CD14-positive monocyte (primary cell): ENCODE measurements around the gene CPT2. TPM values are rescaled to one million over a fixed set of nuclear protein-coding genes. Genes with fewer than 3 reads are reported as not detected.

ENCODE experiments used
- DNase-seq, 3 donors: peaks; one replicate each; pipeline ENCODE4 v3.0.0-alpha.2; 2011 to 2022
- H2AFZ ChIP-seq: 2 replicates; pipeline ENCODE4 v1.6.0; 2012; ENCODE audit warnings: mild to moderate bottlenecking, low read depth, low read length, inconsistent platforms; ENCODE audit not compliant: insufficient read depth, poor library complexity, severe bottlenecking
- H3K27ac ChIP-seq, 2 donors: 1 replicate in 1 of 2; 2 replicates in 1 of 2; pipeline ENCODE4 v1.5.1; 2012 to 2013; ENCODE audit warnings: low read length in 2 of 2, control low read depth in 1 of 2, inconsistent platforms in 1 of 2, low read depth in 1 of 2, mild to moderate bottlenecking in 1 of 2
- H3K27me3 ChIP-seq, 2 donors: one replicate each; pipeline versions ENCODE4 v1.6.0 to v1.6.1; 2011 to 2013; ENCODE audit warnings: low read length in 2 of 2; ENCODE audit not compliant: control insufficient read depth in 2 of 2, insufficient read depth in 2 of 2
- H3K36me3 ChIP-seq, 2 donors: replicated peaks in 1 of 2; 1 replicate in 1 of 2; 2 replicates in 1 of 2; pipeline versions ENCODE4 v1.5.1 to v1.6.1; 2012 to 2013; ENCODE audit warnings: low read length in 2 of 2, control low read depth in 1 of 2, inconsistent platforms in 1 of 2, mild to moderate bottlenecking in 1 of 2; ENCODE audit not compliant: insufficient read depth in 2 of 2, control insufficient read depth in 1 of 2
- H3K4me1 ChIP-seq, 2 donors: 1 replicate in 1 of 2; 2 replicates in 1 of 2; pipeline versions ENCODE4 v1.5.1 to v1.6.1; 2012 to 2013; ENCODE audit warnings: low read length in 2 of 2, control low read depth in 1 of 2, inconsistent platforms in 1 of 2, mild to moderate bottlenecking in 1 of 2, moderate library complexity in 1 of 2; ENCODE audit not compliant: insufficient read depth in 2 of 2, control insufficient read depth in 1 of 2
- H3K4me2 ChIP-seq: replicated peaks from 2 replicates; pipeline ENCODE3; 2012; ENCODE audit warnings: low read length, moderate library complexity, mild to moderate bottlenecking; ENCODE audit not compliant: poor library complexity, severe bottlenecking; ENCODE audit errors: extremely low read depth
- H3K4me3 ChIP-seq, 3 experiments: fragments of 200-600 bp in 1 of 3; sonication (generic) in 1 of 3; replicated peaks in 1 of 3; 1 replicate in 2 of 3; 2 replicates in 1 of 3; pipeline ENCODE4 v1.5.1; 2011 to 2013; ENCODE audit warnings: low read length in 3 of 3, mild to moderate bottlenecking in 3 of 3, control low read depth in 2 of 3, low read depth in 2 of 3, inconsistent platforms in 1 of 3, moderate library complexity in 1 of 3
- H3K79me2 ChIP-seq: 2 replicates; pipeline ENCODE4 v1.6.0; 2012; ENCODE audit warnings: mild to moderate bottlenecking, control low read depth, inconsistent platforms, low read length, moderate library complexity; ENCODE audit not compliant: insufficient read depth
- H3K9ac ChIP-seq: 2 replicates; pipeline ENCODE4 v1.6.0; 2017; ENCODE audit warnings: low read length, mild to moderate bottlenecking; ENCODE audit not compliant: insufficient read depth, poor library complexity, severe bottlenecking
- H3K9me3 ChIP-seq, 2 donors: replicated peaks in 1 of 2; 1 replicate in 1 of 2; 2 replicates in 1 of 2; pipeline versions ENCODE4 v1.5.1 to v1.6.1; 2012 to 2013; ENCODE audit warnings: low read length in 2 of 2, control low read depth in 1 of 2; ENCODE audit not compliant: control insufficient read depth in 1 of 2, insufficient read depth in 1 of 2
- H4K20me1 ChIP-seq: 2 replicates; pipeline ENCODE4 v1.6.0; 2012; ENCODE audit warnings: mild to moderate bottlenecking, low read length, control low read depth, moderate library complexity; ENCODE audit not compliant: insufficient read depth
- H3K27ac Mint-ChIP-seq, 7 donors: one replicate each; pipeline ENCODE4 v1.8.0; 2020; ENCODE audit warnings: mild to moderate bottlenecking in 7 of 7, mixed read lengths in 7 of 7, moderate library complexity in 6 of 7, inconsistent platforms in 2 of 7
- H3K27me3 Mint-ChIP-seq, 3 donors: one replicate each; pipeline ENCODE4 v1.8.0; 2021 to 2022; ENCODE audit warnings: low read depth in 3 of 3, mild to moderate bottlenecking in 3 of 3, mixed read lengths in 3 of 3, moderate library complexity in 3 of 3, inconsistent platforms in 1 of 3
- H3K36me3 Mint-ChIP-seq, 2 donors: one replicate each; pipeline ENCODE4 v1.8.0; 2020; ENCODE audit warnings: mixed read lengths in 2 of 2, inconsistent platforms in 1 of 2, mild to moderate bottlenecking in 1 of 2
- H3K4me1 Mint-ChIP-seq: one replicate; pipeline ENCODE4 v1.8.0; 2020; ENCODE audit warnings: mild to moderate bottlenecking, mixed read lengths
- H3K4me3 Mint-ChIP-seq, 2 donors: one replicate each; pipeline ENCODE4 v1.8.0; 2020; ENCODE audit warnings: mild to moderate bottlenecking in 2 of 2, mixed read lengths in 2 of 2, moderate library complexity in 1 of 2
- H3K9me3 Mint-ChIP-seq, 7 donors: one replicate each; pipeline ENCODE4 v1.8.0; 2020 to 2022; ENCODE audit warnings: mixed read lengths in 7 of 7, mild to moderate bottlenecking in 6 of 7, moderate library complexity in 6 of 7, inconsistent platforms in 2 of 7
- WGBS: methylation state at CpG from one replicate; pipeline ENCODE4 v1.1.5; 2013; ENCODE audit warnings: missing lambda C conversion rate; ENCODE audit not compliant: insufficient coverage; 5-methylcytosine and 5-hydroxymethylcytosine counted together
- intact Hi-C, 2 donors: fragments of 100-400 bp; cut with micrococcal nuclease; formaldehyde crosslinking; loops; one replicate each; pipeline versions ENCODE4 v1.15.0 to v1.15.1; 2023
- polyA plus RNA-seq, 3 donors: library from polyadenylated mRNA; depleted of rRNA in 1 of 3; unstranded in 2 of 3; stranded (reverse) in 1 of 3; fragments of 300-500 nt in 2 of 3; fragments of >200 nt in 1 of 3; fragmentation: Illumina TruSeq in 2 of 3; gene quantifications; 1 replicate in 2 of 3; 2 replicates in 1 of 3; pipeline ENCODE4 v1.2.3, GENCODE V29; 2012 to 2021
- TF ChIP-seq, protein P1 (sequence below): fragments of 200-600 bp; IDR thresholded peaks from one replicate; pipeline ENCODE4 v1.8.0; 2022; ENCODE audit warnings: antibody characterized with exemption, mild to moderate bottlenecking

CPT2 gene
- polyA plus RNA-seq, 3 donors = 7.6 to 29.6 (median 20.2) TPM

- Histone ChIP-seq H3K4me3 (no peak overlapping the region), H3K9me3 (no peaks in the 10 kb centered on the region), H3K4me1 (no peaks in the 10 kb centered on the region), H4K20me1 (no peaks in the 10 kb centered on the region), H3K9ac (no peak overlapping the region), H3K36me3 (no peaks in the 10 kb centered on the region), H3K27me3 (peaks cover 0 to 4% of the 10 kb centered on the region in 2 donors), H2AFZ (no peak overlapping the region), H3K79me2 (no peaks in the 10 kb centered on the region), H3K4me2 (no peak overlapping the region), H3K27ac (no peak overlapping the region)
- peaks cover 4 to 15% (median 12%) of the 10 kb centered on the region in 3 donors for H3K27me3 Mint-ChIP-seq
- H3K4me1 Mint-ChIP-seq = peaks cover 5% of the 10 kb centered on the region
- peak overlapping the region in 1 of 7 donors; percentile 48 for H3K27ac Mint-ChIP-seq
- intact Hi-C loops = no loop called here
- TF ChIP-seq, protein P1, sequence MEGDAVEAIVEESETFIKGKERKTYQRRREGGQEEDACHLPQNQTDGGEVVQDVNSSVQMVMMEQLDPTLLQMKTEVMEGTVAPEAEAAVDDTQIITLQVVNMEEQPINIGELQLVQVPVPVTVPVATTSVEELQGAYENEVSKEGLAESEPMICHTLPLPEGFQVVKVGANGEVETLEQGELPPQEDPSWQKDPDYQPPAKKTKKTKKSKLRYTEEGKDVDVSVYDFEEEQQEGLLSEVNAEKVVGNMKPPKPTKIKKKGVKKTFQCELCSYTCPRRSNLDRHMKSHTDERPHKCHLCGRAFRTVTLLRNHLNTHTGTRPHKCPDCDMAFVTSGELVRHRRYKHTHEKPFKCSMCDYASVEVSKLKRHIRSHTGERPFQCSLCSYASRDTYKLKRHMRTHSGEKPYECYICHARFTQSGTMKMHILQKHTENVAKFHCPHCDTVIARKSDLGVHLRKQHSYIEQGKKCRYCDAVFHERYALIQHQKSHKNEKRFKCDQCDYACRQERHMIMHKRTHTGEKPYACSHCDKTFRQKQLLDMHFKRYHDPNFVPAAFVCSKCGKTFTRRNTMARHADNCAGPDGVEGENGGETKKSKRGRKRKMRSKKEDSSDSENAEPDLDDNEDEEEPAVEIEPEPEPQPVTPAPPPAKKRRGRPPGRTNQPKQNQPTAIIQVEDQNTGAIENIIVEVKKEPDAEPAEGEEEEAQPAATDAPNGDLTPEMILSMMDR = no peak
- H3K9me3 Mint-ChIP-seq = no peaks in the 10 kb centered on the region
- no peak overlapping the region for H3K4me3 Mint-ChIP-seq
- WGBS = 92% methylated on average over 8 of the region's 10 CpGs
- DNase-seq = no peak
- no peaks in the 10 kb centered on the region for H3K36me3 Mint-ChIP-seq
Observed at GRCh38 chr1:53174971-53175913, 21.4 kb upstream of the CPT2 start.

- Histone ChIP-seq H3K27me3 (peaks cover 0 to 4% of the 10 kb centered on the region in 2 donors), H3K4me1 (no peaks in the 10 kb centered on the region), H3K36me3 (no peaks in the 10 kb centered on the region), H3K27ac (no peak overlapping the region), H3K9me3 (no peaks in the 10 kb centered on the region), H3K4me3 (no peak overlapping the region), H3K79me2 (no peaks in the 10 kb centered on the region), H3K4me2 (no peak overlapping the region), H3K9ac (no peak overlapping the region), H2AFZ (no peak overlapping the region), H4K20me1 (no peaks in the 10 kb centered on the region)
- intact Hi-C loops = no loop called here
- H3K4me1 Mint-ChIP-seq = peaks cover 5% of the 10 kb centered on the region
- no peak overlapping the region for H3K27ac Mint-ChIP-seq
- no peak for DNase-seq
- H3K4me3 Mint-ChIP-seq = no peak overlapping the region
- 90% methylated on average over 9 of the region's 10 CpGs for WGBS
- H3K36me3 Mint-ChIP-seq = no peaks in the 10 kb centered on the region
- TF ChIP-seq, protein P1 = no peak
- peaks cover 4 to 19% (median 14%) of the 10 kb centered on the region in 3 donors for H3K27me3 Mint-ChIP-seq
- H3K9me3 Mint-ChIP-seq = no peaks in the 10 kb centered on the region
Observed at GRCh38 chr1:53176452-53177208, 20.0 kb upstream of the CPT2 start.
